Mesodermal cell (in vitro differentiated cells): ENCODE results near the gene PADI1.

Experiments used
- H3K27ac ChIP-seq: 2 replicates; pipeline ENCODE4 v1.7.0; 2013; ENCODE audit warnings: mild to moderate bottlenecking, low read depth, low read length, moderate library complexity; ENCODE audit not compliant: severe bottlenecking
- H3K36me3 ChIP-seq: 2 replicates; pipeline ENCODE4 v1.7.1; 2013; ENCODE audit warnings: mild to moderate bottlenecking, low read length, moderate library complexity; ENCODE audit not compliant: control insufficient read depth, insufficient read depth
- H3K4me1 ChIP-seq: one replicate; pipeline ENCODE4 v1.7.1; 2013; ENCODE audit warnings: mild to moderate bottlenecking, low read length; ENCODE audit not compliant: insufficient read depth, control insufficient read depth, poor library complexity, severe bottlenecking
- H3K4me3 ChIP-seq: 2 replicates; pipeline ENCODE4 v1.7.0; 2013; ENCODE audit warnings: low read length, control low read depth, mild to moderate bottlenecking; ENCODE audit not compliant: insufficient read depth, poor library complexity, severe bottlenecking; ENCODE audit errors: extremely low read depth
- H3K9me3 ChIP-seq: 2 replicates; pipeline ENCODE4 v1.7.1; 2013; ENCODE audit warnings: mild to moderate bottlenecking, low read length, moderate library complexity; ENCODE audit not compliant: control insufficient read depth
- WGBS, 2 experiments: methylation state at CpG; one replicate each; pipeline ENCODE4 v1.1.5; 2013; ENCODE audit warnings: missing lambda C conversion rate in 2 of 2; ENCODE audit not compliant: insufficient coverage in 2 of 2; 5-methylcytosine and 5-hydroxymethylcytosine counted together

Gene PADI1

DNA sequence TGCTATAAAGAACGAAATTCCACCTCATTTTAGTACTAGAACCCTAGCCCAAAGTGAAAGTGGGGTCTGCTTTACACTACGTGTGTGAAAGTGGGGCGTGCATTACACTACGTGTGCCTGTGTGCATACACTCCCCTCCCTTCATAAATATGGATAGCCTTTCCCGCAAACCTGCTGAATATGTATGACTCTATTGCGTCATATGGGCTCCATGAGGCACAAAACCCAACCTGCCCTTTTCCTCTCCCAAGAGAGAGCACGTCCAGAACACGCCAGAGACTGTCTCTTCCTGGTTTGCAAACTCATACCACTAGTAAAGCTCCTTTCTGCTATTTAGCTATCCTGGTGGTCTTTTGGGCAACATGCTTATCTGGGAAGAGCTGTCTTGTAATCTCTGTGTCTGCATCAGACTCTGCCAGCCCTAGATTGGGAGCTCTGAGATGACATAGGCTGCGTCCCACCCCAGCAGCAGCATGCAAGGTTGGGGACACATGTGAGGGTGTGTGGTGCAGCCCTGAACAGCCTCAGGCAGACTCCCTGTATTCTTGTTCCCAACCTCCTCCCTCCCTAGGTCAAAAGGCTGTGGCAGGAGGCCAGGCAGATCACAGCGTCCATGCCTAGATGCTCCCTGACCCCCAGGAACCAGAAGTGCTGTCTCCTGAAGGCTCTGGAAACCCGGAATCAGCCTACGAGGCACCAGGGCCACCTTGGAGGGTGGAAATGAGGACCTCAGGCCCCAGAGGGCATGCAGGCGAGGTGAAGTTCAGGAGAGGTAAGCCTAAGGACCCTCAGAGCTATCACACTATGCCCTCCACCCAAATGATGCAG is 12.3 kb upstream of the PADI1 start:
- H3K27ac ChIP-seq = no peak overlapping the region
- 91 to 96% methylated on average over 8 to 11 of the region's 13 CpGs for WGBS, 2 experiments
- H3K9me3 ChIP-seq = peaks cover 9% of the 10 kb centered on the region
- H3K4me3 ChIP-seq = no peak overlapping the region
- peaks cover 28% of the 10 kb centered on the region for H3K4me1 ChIP-seq
- no peaks in the 10 kb centered on the region for H3K36me3 ChIP-seq

GRCh38 chr1:17193222-17194132 is 11.5 kb upstream of the PADI1 start:
- no peak overlapping the region for H3K4me3 ChIP-seq
- H3K27ac ChIP-seq = no peak overlapping the region
- WGBS, 2 experiments = 91 to 94% methylated on average over 14 of the region's 17 CpGs
- H3K4me1 ChIP-seq = peaks cover 31% of the 10 kb centered on the region
- H3K9me3 ChIP-seq = peaks cover 7% of the 10 kb centered on the region
- no peaks in the 10 kb centered on the region for H3K36me3 ChIP-seq

DNA sequence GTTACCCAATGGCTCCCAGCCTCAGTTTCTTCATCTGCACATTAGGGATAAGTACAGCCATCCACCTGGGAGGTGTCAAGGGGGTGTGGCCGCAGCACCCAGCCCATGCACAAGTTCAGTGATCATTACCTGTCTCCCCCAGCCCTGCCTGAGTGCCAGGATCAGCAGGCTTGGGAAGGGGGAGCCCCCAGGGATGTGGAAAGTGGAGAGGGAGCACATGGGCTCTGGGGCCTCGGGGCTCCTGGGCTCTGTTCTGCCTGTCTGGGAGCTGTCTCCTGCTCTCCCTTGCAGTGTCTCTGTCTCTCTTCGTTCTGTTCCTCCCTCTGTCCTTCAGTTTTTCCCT is 10.8 kb upstream of the PADI1 start:
- peaks cover under 1% of the 10 kb centered on the region for H3K9me3 ChIP-seq
- no peak overlapping the region for H3K4me3 ChIP-seq
- H3K27ac ChIP-seq = no peak overlapping the region
- WGBS, 2 experiments = 82 to 94% methylated on average over 2 of the region's 3 CpGs
- H3K36me3 ChIP-seq = no peaks in the 10 kb centered on the region
- H3K4me1 ChIP-seq = peaks cover 37% of the 10 kb centered on the region

- H3K4me1 ChIP-seq = peaks cover 38% of the 10 kb centered on the region
- H3K36me3 ChIP-seq = no peaks in the 10 kb centered on the region
- H3K9me3 ChIP-seq = no peaks in the 10 kb centered on the region
- WGBS, 2 experiments = 84 to 90% methylated on average over 5 of the region's 8 CpGs
- H3K27ac ChIP-seq = no peak overlapping the region
- H3K4me3 ChIP-seq = no peak overlapping the region
Measured at GRCh38 chr1:17194615-17195528, 10.1 kb upstream of the PADI1 start.

GRCh38 chr1:17195731-17196130 is 9.2 kb upstream of the PADI1 start:
- Histone ChIP-seq H3K9me3 (no peaks in the 10 kb centered on the region), H3K27ac (no peak overlapping the region), H3K4me1 (peaks cover 32% of the 10 kb centered on the region), H3K36me3 (no peaks in the 10 kb centered on the region), H3K4me3 (no peak overlapping the region)
- 80 to 91% methylated on average over 1 to 3 of the region's 3 CpGs for WGBS, 2 experiments

DNA sequence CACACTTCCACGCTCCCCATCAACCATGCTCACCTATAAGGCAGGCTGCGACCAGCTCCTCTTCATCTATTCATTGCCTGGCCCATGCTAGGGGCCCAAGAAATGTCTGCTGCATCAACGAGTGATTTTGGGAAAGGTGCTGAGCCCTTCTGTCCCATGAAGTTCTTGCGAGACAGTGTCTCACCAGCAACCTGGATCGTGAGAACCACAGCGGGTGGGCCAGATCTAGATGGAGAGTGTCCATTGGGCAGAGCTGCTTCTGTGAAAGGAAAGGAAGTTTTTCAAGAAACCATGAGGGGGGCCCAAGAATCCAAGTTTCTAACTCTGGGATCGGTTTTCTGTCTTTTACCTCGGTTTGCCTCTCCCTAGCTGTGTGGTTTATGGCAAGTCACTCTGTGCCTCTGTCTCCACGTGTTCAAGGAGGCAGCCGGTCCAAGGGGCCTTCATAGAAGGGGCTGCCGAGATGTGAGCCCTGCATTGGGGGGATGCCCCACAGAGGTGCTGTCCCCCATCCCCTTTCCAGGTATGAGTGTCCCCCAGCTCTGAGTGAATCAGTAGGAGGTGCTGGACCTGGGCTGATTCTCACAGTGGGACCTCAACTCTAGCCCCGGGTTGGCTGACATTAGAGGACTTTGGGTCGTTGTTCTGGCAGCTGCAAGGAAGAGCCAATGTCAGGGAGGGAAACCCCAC is 8.3 kb upstream of the PADI1 start:
- H3K9me3 ChIP-seq = no peaks in the 10 kb centered on the region
- no peaks in the 10 kb centered on the region for H3K36me3 ChIP-seq
- WGBS, 2 experiments = 80 to 88% methylated on average over 11 to 13 of the region's 13 CpGs
- no peak overlapping the region for H3K4me3 ChIP-seq
- H3K4me1 ChIP-seq = peaks cover 38% of the 10 kb centered on the region
- H3K27ac ChIP-seq = no peak overlapping the region

DNA sequence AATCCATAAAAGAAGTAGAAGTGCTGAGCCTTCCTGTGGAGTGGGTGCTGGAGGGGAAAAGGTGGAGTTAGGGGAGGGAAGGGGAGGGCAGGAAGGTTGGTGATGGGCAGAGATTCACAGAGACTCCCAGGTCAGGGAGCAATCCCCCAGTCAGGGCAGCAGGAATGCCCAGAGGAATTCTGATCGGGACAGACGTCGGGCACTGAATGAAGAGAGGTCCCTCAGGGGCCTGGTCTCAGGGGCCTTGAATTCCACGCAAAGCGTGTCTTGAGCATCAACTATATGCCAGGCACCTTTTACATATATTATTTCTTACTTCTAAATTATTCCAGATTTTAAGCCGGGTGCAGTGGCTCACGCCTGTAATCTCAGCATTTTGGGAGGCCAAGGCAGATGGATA is 7.2 kb upstream of the PADI1 start:
- Histone ChIP-seq H3K27ac (no peak overlapping the region), H3K9me3 (no peaks in the 10 kb centered on the region), H3K36me3 (no peaks in the 10 kb centered on the region), H3K4me3 (no peak overlapping the region), H3K4me1 (peaks cover 39% of the 10 kb centered on the region)
- 94% methylated on average over 6 to 7 of the region's 7 CpGs for WGBS, 2 experiments

DNA sequence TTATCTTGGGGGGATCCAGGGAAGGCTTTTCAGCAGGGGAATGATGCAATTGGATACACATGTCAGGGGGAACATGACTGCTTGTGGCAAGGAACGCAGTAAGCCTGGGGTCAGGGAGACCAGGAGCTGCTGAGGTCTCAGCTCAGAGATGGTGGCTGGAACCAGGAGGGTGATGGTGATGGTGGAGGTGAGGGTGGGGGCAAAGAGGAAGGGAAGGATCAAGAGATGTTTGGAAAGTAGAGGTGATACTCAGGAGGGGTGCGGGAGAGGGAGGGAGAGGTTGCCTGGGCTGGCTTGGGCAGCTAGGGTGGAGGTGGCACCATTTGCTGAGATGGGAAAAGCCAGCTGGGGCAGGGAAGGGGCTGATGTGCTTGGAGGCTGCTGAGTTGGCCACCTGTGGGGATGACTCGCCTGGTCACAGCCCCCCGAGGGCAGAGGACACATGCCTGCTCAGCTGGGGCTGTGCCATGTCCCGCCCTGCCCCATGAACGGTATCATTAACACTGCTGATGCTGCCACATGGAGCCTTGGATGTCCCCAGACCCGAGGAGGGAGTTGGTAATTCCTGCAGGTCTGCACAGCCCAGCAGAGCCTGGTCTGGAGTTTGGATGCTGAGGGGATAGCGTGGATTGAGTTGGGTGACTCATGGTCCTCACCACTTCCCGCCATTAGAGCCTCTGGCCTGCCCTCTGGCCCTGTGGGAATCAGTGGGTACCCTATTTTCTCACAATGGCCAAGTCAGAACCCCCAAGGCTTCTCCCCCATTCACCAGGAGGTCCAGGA is 6.3 kb upstream of the PADI1 start:
- peaks cover 35% of the 10 kb centered on the region for H3K4me1 ChIP-seq
- H3K9me3 ChIP-seq = no peaks in the 10 kb centered on the region
- no peak overlapping the region for H3K27ac ChIP-seq
- no peaks in the 10 kb centered on the region for H3K36me3 ChIP-seq
- no peak overlapping the region for H3K4me3 ChIP-seq
- 77 to 89% methylated on average over 7 to 9 of the region's 9 CpGs for WGBS, 2 experiments

- peak overlapping the region; percentile 78 for H3K27ac ChIP-seq
- no peaks in the 10 kb centered on the region for H3K9me3 ChIP-seq
- H3K4me3 ChIP-seq = no peak overlapping the region
- H3K36me3 ChIP-seq = no peaks in the 10 kb centered on the region
- H3K4me1 ChIP-seq = peaks cover 30% of the 10 kb centered on the region
- WGBS, 2 experiments = 81 to 92% methylated on average over 2 to 6 of the region's 9 CpGs
Measured at GRCh38 chr1:17199267-17200044, 5.5 kb upstream of the PADI1 start.
